GM12874 (cell line): ENCODE data around the gene SCN9A.

Experiments used
- CTCF ChIP-seq: IDR thresholded peaks from 2 replicates; pipeline ENCODE4 v1.5.1; 2011; ENCODE audit warnings: low read depth, mild to moderate bottlenecking, control low read depth, low read length, moderate library complexity; ENCODE audit not compliant: insufficient read depth

SCN9A gene

GRCh38 chr2:166163775-166164174 is 212.0 kb downstream of the SCN9A start:
- TF ChIP-seq CTCF: no peak

DNA sequence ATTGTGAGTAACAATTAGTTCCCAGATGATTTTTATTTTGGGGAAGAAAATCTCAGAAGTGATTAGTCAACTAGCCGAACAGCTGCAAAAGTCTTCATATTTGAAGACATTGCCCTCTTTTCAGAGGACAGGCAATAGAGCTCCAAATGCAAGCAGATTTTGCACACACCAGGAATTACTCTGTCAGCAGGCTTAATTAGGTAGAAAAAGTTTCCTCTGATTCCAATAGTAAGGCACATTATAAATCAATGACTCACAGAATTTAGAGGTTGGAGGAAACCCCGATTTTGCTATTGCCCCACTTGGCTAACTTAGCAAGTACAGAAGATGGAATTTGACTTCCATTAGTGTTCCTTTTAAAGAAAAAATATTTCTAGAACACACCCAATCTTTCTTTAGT is 217.2 kb downstream of the SCN9A start:
- no peak for TF ChIP-seq CTCF

DNA sequence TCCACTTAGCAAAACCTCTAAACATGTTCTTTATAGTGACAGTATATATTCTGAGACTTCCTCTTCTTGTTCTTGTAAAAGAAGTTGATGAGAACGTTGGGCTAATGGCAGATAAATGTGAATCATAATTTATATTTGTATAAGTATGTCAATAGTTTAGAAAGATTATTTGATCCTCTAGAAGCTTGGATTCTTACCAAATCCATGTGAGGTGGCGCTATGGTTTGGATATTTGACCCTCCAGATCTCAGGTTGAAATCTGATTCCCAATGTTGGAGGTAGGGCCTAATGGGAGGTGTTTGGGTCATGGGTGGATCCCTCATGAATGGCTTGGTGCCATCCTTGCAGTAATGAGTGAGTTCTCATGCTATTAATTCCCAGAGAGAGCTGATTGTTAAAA is 218.2 kb downstream of the SCN9A start:
- TF ChIP-seq CTCF: no peak

DNA sequence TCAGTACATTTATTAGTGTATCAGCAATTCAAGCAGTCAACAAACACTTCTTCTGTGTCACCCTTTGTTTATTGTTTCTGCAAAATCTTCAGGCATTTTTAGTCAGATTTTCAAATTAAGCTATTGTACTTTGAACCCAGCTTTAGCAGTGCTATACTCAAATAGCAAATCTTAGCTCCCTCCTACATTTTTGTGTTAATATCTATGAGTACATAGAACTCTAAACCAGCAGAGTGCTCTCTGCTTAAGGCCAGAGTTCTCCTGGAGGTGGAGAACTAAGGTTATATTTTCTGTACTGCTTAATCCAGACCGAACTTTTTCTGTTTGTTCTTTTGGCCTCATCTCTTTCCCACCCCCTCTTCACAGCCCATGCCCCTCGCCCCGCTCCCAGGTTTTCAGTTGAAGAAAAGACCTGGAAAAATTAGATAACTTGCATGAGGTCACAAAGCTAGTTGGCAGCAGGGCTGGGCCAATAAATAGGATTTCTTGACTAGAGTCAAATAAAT is 218.7 kb downstream of the SCN9A start:
- no peak for TF ChIP-seq CTCF

GRCh38 chr2:166155589-166155988 is 220.2 kb downstream of the SCN9A start:
- no peak for TF ChIP-seq CTCF

- no peak for TF ChIP-seq CTCF
These were observed 220.9 kb downstream of the SCN9A start for GRCh38 chr2:166154685-166155338.

- no peak for TF ChIP-seq CTCF
These were observed 223.7 kb downstream of the SCN9A start for GRCh38 chr2:166152064-166152463.
